Activated B cell treated with CpG ODN at 0.5 μM for 24 hours (primary cell): Measurements from ENCODE around the gene ZNF878. TPM values are rescaled to one million over a fixed set of nuclear protein-coding genes. Genes with fewer than 3 reads are reported as not detected.

ENCODE experiments used
- ATAC-seq: fragments of 200-7000 bp; cut with Tn5 transposase; one replicate; pipeline ENCODE4 v1.10.0; 2021; ENCODE audit warnings: low read depth, mild to moderate bottlenecking, moderate library complexity
- CTCF ChIA-PET: fragments of 350-600 bp; sonication (Branson Sonifier 250); formaldehyde crosslinking; loops from one replicate; lab custom pipeline; 2021; ENCODE audit warnings: antibody characterized with exemption; lab: Charles Lee
- POLR2A ChIA-PET: fragments of 350-600 bp; sonication (Branson Sonifier 250); formaldehyde crosslinking; loops from one replicate; lab custom pipeline; 2021; ENCODE audit warnings: antibody characterized with exemption; lab: Charles Lee
- DNase-seq: peaks from one replicate; pipeline ENCODE4 v3.0.0; 2022
- H3K27ac Mint-ChIP-seq: one replicate; pipeline ENCODE4 v1.8.0; 2020; ENCODE audit warnings: mixed read lengths
- H3K27me3 Mint-ChIP-seq: one replicate; pipeline ENCODE4 v1.8.0; 2021; ENCODE audit warnings: mixed read lengths
- H3K36me3 Mint-ChIP-seq: one replicate; pipeline ENCODE4 v1.8.0; 2021; ENCODE audit warnings: low read depth, mixed read lengths
- H3K4me1 Mint-ChIP-seq: one replicate; pipeline ENCODE4 v1.8.0; 2021; ENCODE audit warnings: mixed read lengths
- H3K4me3 Mint-ChIP-seq: one replicate; pipeline ENCODE4 v1.8.0; 2020; ENCODE audit warnings: mild to moderate bottlenecking, mixed read lengths
- H3K9me3 Mint-ChIP-seq: one replicate; pipeline ENCODE4 v1.8.0; 2020; ENCODE audit warnings: mixed read lengths
- intact Hi-C: fragments of 100-400 bp; cut with micrococcal nuclease; formaldehyde crosslinking; loops from one replicate; pipeline ENCODE4 v1.15.1; 2024
- total RNA-seq: library from RNA; stranded (reverse); gene quantifications from 2 replicates; pipeline ENCODE4 v1.2.3, GENCODE V29; 2022
- TF ChIP-seq, protein P1 (sequence below): fragments of 200-600 bp; IDR thresholded peaks from one replicate; pipeline ENCODE4 v1.8.0; 2022; ENCODE audit warnings: antibody characterized with exemption, mild to moderate bottlenecking

The ZNF878 gene
- total RNA-seq, 1 donor from 2014 or later: 1.2 TPM

DNA sequence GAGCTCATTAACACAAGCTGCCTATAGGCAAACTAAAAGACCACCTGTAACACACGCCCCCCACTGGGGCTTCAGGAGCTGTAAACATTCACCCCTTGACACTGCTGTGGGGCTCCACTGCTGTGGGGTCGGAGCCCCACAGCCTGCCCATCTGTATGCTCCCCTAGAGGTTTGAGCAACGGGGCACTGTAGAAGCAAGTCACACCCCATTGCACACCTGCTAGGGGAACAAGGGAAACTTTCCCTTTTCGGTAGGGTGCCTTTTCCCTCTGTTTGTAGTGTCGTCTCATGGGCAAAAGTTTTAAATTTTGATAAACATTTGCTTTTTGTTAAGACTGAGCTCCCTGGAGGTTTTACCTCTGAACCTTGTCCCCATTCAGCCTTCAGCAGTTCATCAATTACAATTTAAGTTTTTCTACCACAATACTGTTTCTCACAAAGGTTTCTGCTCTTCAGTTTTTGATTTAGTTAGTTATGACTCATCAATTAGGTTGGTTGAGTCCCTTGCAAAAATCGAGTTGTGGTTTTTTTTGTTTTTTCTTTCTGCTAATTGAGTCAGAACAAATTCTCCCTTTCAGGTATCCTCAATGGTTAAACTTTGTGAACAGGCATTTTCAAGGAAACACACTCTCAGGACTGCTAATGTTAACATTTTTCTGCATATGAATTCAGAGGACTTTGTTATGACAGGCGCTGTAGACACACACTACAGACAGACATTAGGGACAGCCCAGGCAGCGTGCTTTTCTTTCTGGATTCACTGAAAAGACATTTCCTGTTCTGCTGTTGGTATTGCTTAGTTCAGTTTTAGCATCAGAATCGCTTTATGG, 52.4 kb downstream of the ZNF878 start:
- DNase-seq (peak; percentile 23), ATAC-seq (peak; percentile 84)
- H3K27me3 Mint-ChIP-seq: no peaks in the 10 kb centered on the region
- peak overlapping the region; percentile 82 for H3K27ac Mint-ChIP-seq
- no peaks in the 10 kb centered on the region for H3K9me3 Mint-ChIP-seq
- TF ChIP-seq, protein P1, sequence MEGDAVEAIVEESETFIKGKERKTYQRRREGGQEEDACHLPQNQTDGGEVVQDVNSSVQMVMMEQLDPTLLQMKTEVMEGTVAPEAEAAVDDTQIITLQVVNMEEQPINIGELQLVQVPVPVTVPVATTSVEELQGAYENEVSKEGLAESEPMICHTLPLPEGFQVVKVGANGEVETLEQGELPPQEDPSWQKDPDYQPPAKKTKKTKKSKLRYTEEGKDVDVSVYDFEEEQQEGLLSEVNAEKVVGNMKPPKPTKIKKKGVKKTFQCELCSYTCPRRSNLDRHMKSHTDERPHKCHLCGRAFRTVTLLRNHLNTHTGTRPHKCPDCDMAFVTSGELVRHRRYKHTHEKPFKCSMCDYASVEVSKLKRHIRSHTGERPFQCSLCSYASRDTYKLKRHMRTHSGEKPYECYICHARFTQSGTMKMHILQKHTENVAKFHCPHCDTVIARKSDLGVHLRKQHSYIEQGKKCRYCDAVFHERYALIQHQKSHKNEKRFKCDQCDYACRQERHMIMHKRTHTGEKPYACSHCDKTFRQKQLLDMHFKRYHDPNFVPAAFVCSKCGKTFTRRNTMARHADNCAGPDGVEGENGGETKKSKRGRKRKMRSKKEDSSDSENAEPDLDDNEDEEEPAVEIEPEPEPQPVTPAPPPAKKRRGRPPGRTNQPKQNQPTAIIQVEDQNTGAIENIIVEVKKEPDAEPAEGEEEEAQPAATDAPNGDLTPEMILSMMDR: no peak
- H3K4me3 Mint-ChIP-seq: peak overlapping the region; percentile 63
- peaks cover 24% of the 10 kb centered on the region for H3K36me3 Mint-ChIP-seq
- intact Hi-C loops: loop anchor here (1.0 to 5.0 kb wide), 3 partner anchors 12 to 75 kb away; partner anchors contain the start of genes ZNF433 and ZNF700
- ChIA-PET POLR2A (interaction anchor here (1.0 to 3.5 kb wide), 5 partner anchors 10 to 76 kb away, joined by 3 to 24 read pairs (median 4); partner anchors contain the start of genes ZNF700 and ZNF763), CTCF (interaction anchor here (0.9 to 1.6 kb wide), 3 partner anchors 12 to 76 kb away, joined by 3 to 7 read pairs (median 3); partner anchors contain the start of gene ZNF700)
- H3K4me1 Mint-ChIP-seq: peaks cover 31% of the 10 kb centered on the region

GRCh38 chr19:11995174-11995573, 57.6 kb downstream of the ZNF878 start:
- Mint-ChIP-seq H3K27me3 (no peaks in the 10 kb centered on the region), H3K4me1 (peaks cover 56% of the 10 kb centered on the region), H3K36me3 (peaks cover 17% of the 10 kb centered on the region), H3K27ac (no peak overlapping the region), H3K9me3 (no peaks in the 10 kb centered on the region), H3K4me3 (no peak overlapping the region)
- DNase-seq: no peak
- TF ChIP-seq, protein P1: no peak
- intact Hi-C loops: no loop called here
- ChIA-PET CTCF (no interaction called here), POLR2A (interaction anchor here (0.6 kb wide), 1 partner anchor 70 kb away, joined by 3 read pairs; the partner anchor contains the start of gene ZNF700)
- ATAC-seq: no peak

Other genes starting within 250 kb of the ZNF878 start
- gene ZNF440, start 238.7 kb downstream of the ZNF878 start, total RNA-seq: 17.7 and 18.5 TPM in 2 replicates
- 19.9 and 22.8 TPM in 2 replicates for gene ZNF439, start 204.2 kb downstream of the ZNF878 start, total RNA-seq
- 2.1 and 2.3 TPM in 2 replicates for gene ZNF69, start 165.2 kb downstream of the ZNF878 start, total RNA-seq
- gene ZNF700, start 127.9 kb downstream of the ZNF878 start, total RNA-seq: 24.5 and 33.1 TPM in 2 replicates
- gene ZNF763, start 87.9 kb downstream of the ZNF878 start, total RNA-seq: 9.8 and 10.0 TPM in 2 replicates
- 6.9 and 8.6 TPM in 2 replicates for gene ZNF433, start 17.3 kb downstream of the ZNF878 start, total RNA-seq
- gene ZNF844, start 11.8 kb upstream of the ZNF878 start, total RNA-seq: 24.8 and 27.7 TPM in 2 replicates
- gene ZNF20, start 87.4 kb upstream of the ZNF878 start, total RNA-seq: 4.2 and 8.5 TPM in 2 replicates
- gene ZNF625, start 103.8 kb upstream of the ZNF878 start, total RNA-seq: 6.5 and 8.1 TPM in 2 replicates
- gene ZNF136, start 110.1 kb upstream of the ZNF878 start, total RNA-seq: 20.4 and 24.6 TPM in 2 replicates
- 20.6 and 26.4 TPM in 2 replicates for gene ZNF44, start 241.9 kb upstream of the ZNF878 start, total RNA-seq